Activated CD4-positive, alpha-beta T cell treated with anti-CD3 and anti-CD28 coated beads for 36 hours (primary cell): Measurements from ENCODE around the gene BECN2. TPM values are rescaled to one million over a fixed set of nuclear protein-coding genes. Genes with fewer than 3 reads are reported as not detected.
"Not testable (repeated sequence)": the region's sequence is repeated elsewhere in the genome, so short reads cannot be mapped to it uniquely, and the experiment has no call there.

ENCODE experiments used
- ATAC-seq: fragments of 200-7000 bp; cut with Tn5 transposase; one replicate; pipeline ENCODE4 v1.10.0; 2021; ENCODE audit warnings: mild to moderate bottlenecking, moderate library complexity
- CTCF ChIA-PET: fragments of 350-600 bp; sonication (Branson Sonifier 250); formaldehyde crosslinking; loops from one replicate; lab custom pipeline; 2021; ENCODE audit warnings: antibody characterized with exemption; lab: Charles Lee
- POLR2A ChIA-PET: fragments of 350-600 bp; sonication (Branson Sonifier 250); formaldehyde crosslinking; loops from one replicate; lab custom pipeline; 2021; ENCODE audit warnings: antibody characterized with exemption, inconsistent platforms; lab: Charles Lee
- DNase-seq: peaks from one replicate; pipeline ENCODE4 v3.0.0-alpha.2; 2020
- H3K27ac Mint-ChIP-seq: one replicate; pipeline ENCODE4 v1.8.0; 2021; ENCODE audit warnings: mixed read lengths
- H3K27me3 Mint-ChIP-seq: one replicate; pipeline ENCODE4 v1.8.0; 2021; ENCODE audit warnings: mixed read lengths
- H3K36me3 Mint-ChIP-seq: one replicate; pipeline ENCODE4 v1.8.0; 2021; ENCODE audit warnings: low read depth, mixed read lengths
- H3K4me1 Mint-ChIP-seq: one replicate; pipeline ENCODE4 v1.8.0; 2021; ENCODE audit warnings: mixed read lengths
- H3K4me3 Mint-ChIP-seq: one replicate; pipeline ENCODE4 v1.8.0; 2021; ENCODE audit warnings: mild to moderate bottlenecking, moderate library complexity, mixed read lengths
- H3K9me3 Mint-ChIP-seq: one replicate; pipeline ENCODE4 v1.8.0; 2021; ENCODE audit warnings: low read depth, mixed read lengths
- intact Hi-C, 2 experiments: fragments of 100-400 bp; cut with DNase I in 1 of 2; cut with micrococcal nuclease in 1 of 2; formaldehyde crosslinking; loops; one replicate each; pipeline versions ENCODE4 v1.14.2 to v1.15.1; 2022 to 2024; cut with DNase I, micrococcal nuclease
- total RNA-seq, 2 experiments: library from RNA; stranded (reverse); gene quantifications; one replicate each; pipeline ENCODE4 v1.2.3, GENCODE V29; 2021

Gene BECN2
- total RNA-seq, 2 experiments from 2014 or later = not detected

- Mint-ChIP-seq H3K4me1 (no peaks in the 10 kb centered on the region), H3K9me3 (no peaks in the 10 kb centered on the region), H3K27ac (no peak overlapping the region), H3K4me3 (no peak overlapping the region), H3K36me3 (no peaks in the 10 kb centered on the region), H3K27me3 (peaks cover 5% of the 10 kb centered on the region)
- DNase-seq (peak; percentile 19), ATAC-seq (no peak)
- intact Hi-C loops = loop anchor here in 1 of 2 experiments (5.0 kb wide), 1 partner anchor 88 kb away; no protein-coding TSS in a partner anchor
- CTCF ChIA-PET = interaction anchor here (0.8 to 1.3 kb wide), 4 partner anchors 13 to 93 kb away, joined by 3 to 5 read pairs (median 3); partner anchors contain the start of gene MAP1LC3C
- POLR2A ChIA-PET = no interaction called here
Measured at GRCh38 chr1:241985787-241986186, 28.2 kb downstream of the BECN2 start.

- H3K27me3 Mint-ChIP-seq, H3K36me3 Mint-ChIP-seq, H3K9me3 Mint-ChIP-seq, H3K4me1 Mint-ChIP-seq, H3K27ac Mint-ChIP-seq, ATAC-seq, DNase-seq, H3K4me3 Mint-ChIP-seq, POLR2A ChIA-PET: not testable (repeated sequence)
- CTCF ChIA-PET = interaction anchor here (1.3 kb wide), 1 partner anchor 10 kb away, joined by 5 read pairs; the partner anchor contains the start of gene MAP1LC3C
- intact Hi-C loops = loop anchor here in 1 of 2 experiments (5.0 kb wide), 1 partner anchor 91 kb away; no protein-coding TSS in a partner anchor
Measured at GRCh38 chr1:241988389-241988930, 30.9 kb downstream of the BECN2 start.

GRCh38 chr1:241990040-241990439, 32.5 kb downstream of the BECN2 start:
- Mint-ChIP-seq H3K36me3 (no peaks in the 10 kb centered on the region), H3K4me3 (no peak overlapping the region), H3K27ac (no peak overlapping the region), H3K4me1 (no peaks in the 10 kb centered on the region), H3K27me3 (peaks cover 8% of the 10 kb centered on the region), H3K9me3 (no peaks in the 10 kb centered on the region)
- ChIA-PET CTCF (no interaction called here), POLR2A (no interaction called here)
- intact Hi-C loops = no loop called here
- no peak for ATAC-seq
- no peak for DNase-seq

- Mint-ChIP-seq H3K27ac (no peak overlapping the region), H3K27me3 (peaks cover 11% of the 10 kb centered on the region), H3K9me3 (no peaks in the 10 kb centered on the region), H3K4me1 (no peaks in the 10 kb centered on the region), H3K36me3 (no peaks in the 10 kb centered on the region), H3K4me3 (no peak overlapping the region)
- DNase-seq = no peak
- intact Hi-C loops = no loop called here
- POLR2A ChIA-PET = no interaction called here
- ATAC-seq = no peak
- CTCF ChIA-PET = interaction anchor here (1.1 kb wide), 1 partner anchor 97 kb away, joined by 4 read pairs; no protein-coding TSS in a partner anchor
Measured at GRCh38 chr1:241992734-241993133, 35.2 kb downstream of the BECN2 start.

GRCh38 chr1:241994171-241994570, 36.6 kb downstream of the BECN2 start:
- Mint-ChIP-seq H3K4me1 (peaks cover 4% of the 10 kb centered on the region), H3K36me3 (no peaks in the 10 kb centered on the region), H3K9me3 (no peaks in the 10 kb centered on the region), H3K27me3 (peaks cover 11% of the 10 kb centered on the region), H3K4me3 (no peak overlapping the region), H3K27ac (no peak overlapping the region)
- ATAC-seq (no peak), DNase-seq (no peak)
- POLR2A ChIA-PET = no interaction called here
- CTCF ChIA-PET = no interaction called here
- intact Hi-C loops = no loop called here

- Mint-ChIP-seq H3K4me3 (no peak overlapping the region), H3K36me3 (no peaks in the 10 kb centered on the region), H3K9me3 (no peaks in the 10 kb centered on the region), H3K27ac (no peak overlapping the region), H3K4me1 (peaks cover 4% of the 10 kb centered on the region), H3K27me3 (peaks cover 7% of the 10 kb centered on the region)
- ATAC-seq (no peak), DNase-seq (no peak)
- POLR2A ChIA-PET = interaction anchor here (0.6 kb wide), 1 partner anchor 446 kb away, joined by 5 read pairs; no protein-coding TSS in a partner anchor
- CTCF ChIA-PET = interaction anchor here (1.2 to 2.5 kb wide), 8 partner anchors 9 to 462 kb away, joined by 3 to 10 read pairs (median 6); no protein-coding TSS in a partner anchor
- intact Hi-C loops = loop anchor here (5.0 kb wide), 3 partner anchors 150 to 1265 kb away; partner anchors contain the start of genes EXO1 (in 1 of the 2) and KMO (in 1 of the 2)
Measured at GRCh38 chr1:241997401-241997998, 39.9 kb downstream of the BECN2 start.

- Mint-ChIP-seq H3K36me3 (no peaks in the 10 kb centered on the region), H3K4me1 (peaks cover 4% of the 10 kb centered on the region), H3K27me3 (peaks cover 4% of the 10 kb centered on the region), H3K27ac (no peak overlapping the region), H3K4me3 (peak overlapping the region; percentile 35), H3K9me3 (no peaks in the 10 kb centered on the region)
- POLR2A ChIA-PET = no interaction called here
- ATAC-seq = peak; percentile 78
- intact Hi-C loops = loop anchor here (1.0 to 5.0 kb wide), 7 partner anchors 102 to 1266 kb away; partner anchors contain the start of genes EXO1 (in 2 of the 2) and KMO (in 1 of the 2)
- peak; percentile 74 for DNase-seq
- CTCF ChIA-PET = interaction anchor here (0.7 to 2.5 kb wide), 19 partner anchors 8 to 468 kb away, joined by 3 to 10 read pairs (median 4); no protein-coding TSS in a partner anchor
Measured at GRCh38 chr1:241998412-241998921, 40.9 kb downstream of the BECN2 start.

GRCh38 chr1:241999026-241999425, 41.5 kb downstream of the BECN2 start, which contains the start of gene MAP1LC3C:
Gene MAP1LC3C, minus strand, starts transcription at chr1:241999098. Its CDS starts 90 bp downstream, at chr1:241999008.
- POLR2A ChIA-PET = no interaction called here
- peaks cover 4% of the 10 kb centered on the region for H3K4me1 Mint-ChIP-seq
- CTCF ChIA-PET = interaction anchor here (0.6 to 2.5 kb wide), 16 partner anchors 11 to 468 kb away, joined by 3 to 8 read pairs (median 4); no protein-coding TSS in a partner anchor
- intact Hi-C loops = loop anchor here (5.0 kb wide), 3 partner anchors 152 to 1267 kb away; partner anchors contain the start of genes EXO1 (in 1 of the 2) and KMO (in 1 of the 2)
- H3K4me3 Mint-ChIP-seq = peak within 1 kb of the TSS; percentile 35
- H3K9me3 Mint-ChIP-seq = no peaks in the 10 kb centered on the region
- H3K27me3 Mint-ChIP-seq = peaks cover 4% of the 10 kb centered on the region
- DNase-seq (no peak), ATAC-seq (no peak)
- H3K36me3 Mint-ChIP-seq = no peaks in the 10 kb centered on the region
- no peak within 1 kb of the TSS for H3K27ac Mint-ChIP-seq

- CTCF ChIA-PET = interaction anchor here (0.7 to 0.8 kb wide), 2 partner anchors 466 to 1952 kb away, joined by 3 read pairs; no protein-coding TSS in a partner anchor
- Mint-ChIP-seq H3K27me3 (peaks cover 6% of the 10 kb centered on the region), H3K4me1 (peaks cover 4% of the 10 kb centered on the region), H3K4me3 (no peak overlapping the region), H3K9me3 (no peaks in the 10 kb centered on the region), H3K27ac (no peak overlapping the region), H3K36me3 (no peaks in the 10 kb centered on the region)
- POLR2A ChIA-PET = no interaction called here
- intact Hi-C loops = no loop called here
- DNase-seq (no peak), ATAC-seq (no peak)
Measured at GRCh38 chr1:242000434-242000833, 42.9 kb downstream of the BECN2 start.

GRCh38 chr1:242002072-242002471, 44.5 kb downstream of the BECN2 start:
- CTCF ChIA-PET = no interaction called here
- DNase-seq (no peak), ATAC-seq (no peak)
- no peaks in the 10 kb centered on the region for H3K9me3 Mint-ChIP-seq
- POLR2A ChIA-PET = no interaction called here
- peaks cover 4% of the 10 kb centered on the region for H3K4me1 Mint-ChIP-seq
- no peak overlapping the region for H3K4me3 Mint-ChIP-seq
- H3K27ac Mint-ChIP-seq = no peak overlapping the region
- peaks cover 6% of the 10 kb centered on the region for H3K27me3 Mint-ChIP-seq
- no peaks in the 10 kb centered on the region for H3K36me3 Mint-ChIP-seq
- intact Hi-C loops = no loop called here

GRCh38 chr1:242002510-242002909, 44.9 kb downstream of the BECN2 start:
- no peak overlapping the region for H3K27ac Mint-ChIP-seq
- H3K27me3 Mint-ChIP-seq = peaks cover 6% of the 10 kb centered on the region
- intact Hi-C loops = no loop called here
- H3K9me3 Mint-ChIP-seq = no peaks in the 10 kb centered on the region
- ATAC-seq (no peak), DNase-seq (no peak)
- CTCF ChIA-PET = no interaction called here
- H3K4me1 Mint-ChIP-seq = peaks cover 4% of the 10 kb centered on the region
- POLR2A ChIA-PET = no interaction called here
- no peaks in the 10 kb centered on the region for H3K36me3 Mint-ChIP-seq
- H3K4me3 Mint-ChIP-seq = no peak overlapping the region
